CD4-positive, alpha-beta T cell treated with Interleukin-12 subunit alpha and Interleukin-12 subunit beta, for 1 hour (primary cell): ENCODE data around the gene CXCR4.
"Not testable (repeated sequence)": the region's sequence is repeated elsewhere in the genome, so short reads cannot be mapped to it uniquely, and the experiment has no call there.

ENCODE experiments used
- DNase-seq: peaks from one replicate; pipeline ENCODE4 v3.0.0-alpha.2; 2020

CXCR4 gene

DNA sequence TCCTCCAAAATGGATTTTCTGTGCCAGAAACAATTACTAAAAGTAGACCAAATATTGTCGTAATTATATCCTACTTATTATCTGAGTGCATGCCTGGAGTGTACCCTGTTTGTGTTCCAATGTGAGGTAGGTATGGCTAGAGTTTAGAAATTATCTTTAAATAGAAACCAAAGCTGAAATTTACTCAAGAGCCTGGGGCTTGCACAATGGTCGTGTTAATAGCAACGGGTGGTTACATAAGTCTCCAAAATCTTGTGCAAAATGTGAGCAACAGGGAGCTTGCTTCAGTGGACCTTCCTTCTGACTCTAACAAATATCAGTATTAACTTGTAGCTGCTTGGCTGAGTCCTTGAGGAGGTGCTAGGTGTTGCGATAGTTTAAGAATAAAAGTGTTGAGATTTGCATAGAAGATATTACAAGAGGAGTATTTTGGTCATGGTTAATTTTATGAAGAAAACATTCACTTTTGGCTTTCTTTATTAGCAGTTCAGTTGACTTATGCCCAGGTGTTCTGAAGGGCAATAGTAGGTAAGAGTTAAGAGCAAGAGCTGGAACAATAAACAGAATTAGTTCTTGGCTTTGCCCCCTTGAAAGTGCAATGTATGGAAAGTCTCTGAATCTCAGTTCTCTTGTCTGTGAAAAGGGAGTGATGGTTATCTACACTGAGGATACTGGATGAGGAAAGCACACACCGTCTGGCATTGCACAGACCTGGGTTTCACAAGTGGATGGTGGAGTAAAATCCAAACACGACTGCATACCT is 4.6 kb downstream of the CXCR4 start:
- no peak for DNase-seq

DNA sequence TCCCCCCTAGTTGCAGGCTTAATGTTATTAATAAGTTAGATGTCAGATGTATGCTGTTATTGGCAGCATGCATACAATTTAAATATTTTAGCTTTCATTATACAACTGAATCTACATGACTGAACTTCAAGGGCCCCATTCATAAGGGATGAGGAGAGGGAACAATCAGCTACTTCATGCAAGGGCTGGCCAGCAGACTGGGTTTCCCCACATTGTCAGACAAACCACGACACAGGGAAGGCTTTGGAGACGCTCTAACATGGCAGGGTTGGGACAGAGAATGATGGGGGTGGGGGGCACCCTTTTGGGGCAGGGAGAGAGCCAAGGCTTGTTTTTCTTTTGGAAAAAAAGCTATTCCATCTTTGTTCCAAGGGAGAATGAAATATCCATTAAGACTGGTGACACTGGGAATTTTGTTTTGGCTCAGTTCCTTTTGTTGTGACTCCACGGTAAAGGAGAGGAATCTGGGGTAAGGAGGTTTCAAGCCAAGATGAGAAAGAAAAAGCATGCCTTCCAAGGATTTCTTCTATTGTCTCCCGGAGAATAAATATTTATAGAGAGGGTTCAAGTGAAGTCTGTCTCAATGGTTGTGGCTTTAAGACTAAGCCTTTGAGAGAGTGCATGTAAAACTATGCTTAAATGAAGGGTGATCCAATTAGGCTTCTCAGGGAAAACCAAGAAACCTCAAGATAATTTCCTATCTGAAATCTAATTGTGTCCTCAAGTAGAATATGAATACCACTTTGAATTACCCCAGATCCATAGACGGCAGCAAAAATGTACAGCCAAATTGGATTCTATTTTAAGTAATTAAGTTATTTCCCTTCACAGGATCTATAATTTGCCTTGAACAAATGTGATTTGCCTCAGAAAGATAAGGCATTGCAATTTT is 5.4 kb downstream of the CXCR4 start:
- DNase-seq: no peak

DNA sequence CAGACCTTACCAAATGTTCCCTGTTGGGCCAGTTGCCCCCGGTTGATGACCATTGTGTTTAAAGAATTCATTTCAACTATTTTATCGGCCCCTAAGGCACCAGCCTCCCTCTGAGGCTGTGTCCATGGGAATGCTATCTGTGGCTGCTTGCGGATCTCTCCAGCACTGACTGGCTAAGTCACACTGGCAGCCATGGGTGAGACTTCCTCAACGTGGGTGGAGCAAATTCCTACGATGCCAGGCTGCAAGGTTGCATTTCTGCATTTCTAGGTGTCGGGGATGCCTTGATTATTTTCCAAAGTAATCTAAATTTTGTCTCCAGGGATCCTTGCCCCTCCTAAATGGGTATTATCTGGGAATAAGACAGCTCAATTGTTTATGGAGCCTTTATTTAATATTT is 6.2 kb downstream of the CXCR4 start:
- no peak for DNase-seq

GRCh38 chr2:136110526-136110925 is 7.4 kb downstream of the CXCR4 start:
- DNase-seq: no peak

GRCh38 chr2:136108463-136108862 is 9.5 kb downstream of the CXCR4 start:
- DNase-seq: no peak

DNA sequence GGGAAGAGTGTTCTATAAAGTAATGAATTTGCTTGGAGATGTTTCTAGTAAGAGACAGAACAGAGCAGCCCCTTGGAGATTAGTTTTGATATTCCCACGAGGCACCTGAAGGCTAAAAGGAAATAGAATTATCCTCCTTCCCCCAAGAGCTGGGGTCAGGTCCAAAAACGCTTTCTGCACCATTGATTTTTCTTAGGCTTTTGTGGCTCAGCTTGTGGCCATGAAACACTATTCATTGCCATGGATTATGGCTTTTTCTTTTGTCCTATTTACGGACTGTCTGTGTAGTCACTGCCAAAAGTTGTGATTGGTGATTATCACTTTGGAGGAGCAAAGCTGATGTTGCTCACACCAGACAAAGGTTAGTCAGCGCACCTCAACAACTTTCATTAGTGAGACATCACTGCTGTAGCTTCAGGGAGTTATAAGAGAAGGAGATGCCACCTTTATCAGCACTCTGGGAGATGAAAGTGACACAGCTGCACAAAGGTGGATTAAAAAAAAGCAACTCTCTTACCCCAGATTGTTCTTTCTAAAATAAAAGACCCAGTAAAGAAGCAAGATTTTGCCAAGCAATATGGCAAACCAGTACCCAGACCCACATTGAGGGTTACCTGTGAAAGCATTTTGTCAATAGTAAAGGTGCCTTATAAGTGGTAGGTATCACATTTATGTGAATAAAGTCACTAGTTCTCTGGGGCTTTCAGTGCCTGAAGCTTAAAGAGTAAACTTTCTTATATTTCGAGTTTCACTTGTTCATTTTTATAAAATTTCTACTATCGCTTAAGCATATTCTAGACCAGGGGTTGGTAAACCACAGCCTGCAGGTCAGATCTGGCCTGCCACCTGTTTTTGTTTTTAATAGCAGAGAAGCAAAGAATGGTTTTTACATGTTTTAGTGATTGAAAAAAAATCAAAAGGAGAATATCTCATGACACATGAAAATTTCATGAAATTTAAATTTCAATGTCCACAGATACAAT is 10.6 kb downstream of the CXCR4 start:
- DNase-seq: no peak

GRCh38 chr2:136106505-136106904 is 11.4 kb downstream of the CXCR4 start:
- no peak for DNase-seq

DNA sequence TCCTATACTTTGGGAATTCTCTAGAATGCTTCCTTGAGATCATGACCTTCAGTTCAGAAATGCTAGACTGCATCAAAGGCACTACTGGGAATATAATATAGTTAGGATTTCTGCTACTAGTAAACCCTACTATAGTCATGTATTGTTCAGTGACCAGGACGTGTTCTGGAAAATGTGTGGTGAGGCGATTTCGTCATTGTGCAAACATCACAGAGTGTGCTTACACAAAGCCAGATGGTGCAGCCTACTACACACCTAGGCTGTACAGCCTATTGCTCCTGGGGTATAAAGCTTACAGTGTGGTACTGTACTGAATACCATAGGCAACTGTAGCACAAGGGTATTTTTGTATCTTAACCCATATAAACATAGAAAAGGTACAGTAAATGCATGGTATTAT is 13.0 kb downstream of the CXCR4 start:
- no peak for DNase-seq

- DNase-seq: no peak
Measured at GRCh38 chr2:136101042-136101441, 16.9 kb downstream of the CXCR4 start.

- no peak for DNase-seq
Measured at GRCh38 chr2:136098441-136098840, 19.5 kb downstream of the CXCR4 start.

GRCh38 chr2:136093583-136093982 is 24.4 kb downstream of the CXCR4 start:
- DNase-seq: no peak

GRCh38 chr2:136091899-136092298 is 26.1 kb downstream of the CXCR4 start:
- DNase-seq: no peak

DNA sequence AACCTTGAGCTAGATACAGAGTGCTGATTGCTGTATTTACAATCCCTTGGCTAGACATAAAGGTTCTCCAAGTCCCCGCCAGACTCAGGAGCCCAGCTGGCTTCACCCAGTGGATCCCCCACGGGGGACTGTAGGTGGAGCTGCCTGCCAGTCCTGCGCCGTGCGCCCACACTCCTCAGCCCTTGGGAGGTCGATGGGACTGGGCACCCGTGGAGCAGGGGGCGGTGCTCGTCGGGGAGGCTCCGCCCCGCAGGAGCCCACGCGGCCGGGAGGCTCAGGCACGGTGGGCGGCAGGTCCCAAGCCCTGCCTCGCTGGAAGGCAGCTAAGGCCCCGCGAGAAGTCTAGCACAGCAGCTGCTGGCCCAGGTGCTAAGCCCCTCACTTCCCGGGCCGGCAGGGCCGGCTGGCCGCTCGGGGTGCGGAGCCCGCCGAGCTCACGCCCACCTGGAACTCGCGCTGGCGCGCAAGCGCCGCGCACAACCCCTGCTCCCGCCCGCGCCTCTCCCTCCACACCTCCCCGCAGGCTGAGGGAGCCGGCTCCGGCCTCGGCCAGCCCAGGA is 30.0 kb downstream of the CXCR4 start:
- not testable (repeated sequence) for DNase-seq

GRCh38 chr2:136086253-136087016 is 31.5 kb downstream of the CXCR4 start:
- no peak for DNase-seq

DNA sequence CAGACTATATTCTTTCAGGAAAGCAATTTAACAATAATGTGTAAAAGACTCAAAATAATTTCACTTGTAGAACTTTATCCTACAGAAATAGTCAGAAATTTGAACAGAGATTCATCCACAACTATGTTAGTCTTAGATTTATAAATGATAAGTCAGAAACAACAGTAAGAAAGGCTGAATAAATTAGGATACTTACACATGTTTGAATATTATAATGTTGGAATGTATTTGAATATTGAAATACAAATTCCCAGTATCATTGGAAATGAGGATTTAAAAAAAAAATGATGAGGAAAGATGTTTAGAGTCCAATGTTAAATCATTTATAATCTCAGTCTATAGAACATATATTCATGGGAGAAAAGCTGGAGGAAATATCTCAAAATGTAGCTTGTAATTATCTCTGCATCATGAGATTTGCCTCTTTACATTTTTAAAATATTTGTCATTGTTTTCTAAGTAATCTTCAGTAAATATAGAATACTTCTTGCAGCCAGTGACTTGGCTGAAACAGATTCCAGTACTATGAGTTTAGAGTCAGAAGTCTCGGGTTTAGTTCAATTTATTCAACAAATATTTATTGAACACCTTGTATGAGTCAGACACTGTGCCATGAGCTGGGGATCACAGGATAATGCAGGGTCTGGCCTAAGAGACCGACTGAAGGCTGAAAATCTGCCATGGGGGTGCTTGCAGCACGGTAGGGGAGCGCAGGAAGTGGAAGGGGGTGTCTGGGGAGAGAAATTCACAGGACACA is 32.3 kb downstream of the CXCR4 start:
- no peak for DNase-seq

GRCh38 chr2:136081582-136082210 is 36.3 kb downstream of the CXCR4 start:
- DNase-seq: no peak

DNA sequence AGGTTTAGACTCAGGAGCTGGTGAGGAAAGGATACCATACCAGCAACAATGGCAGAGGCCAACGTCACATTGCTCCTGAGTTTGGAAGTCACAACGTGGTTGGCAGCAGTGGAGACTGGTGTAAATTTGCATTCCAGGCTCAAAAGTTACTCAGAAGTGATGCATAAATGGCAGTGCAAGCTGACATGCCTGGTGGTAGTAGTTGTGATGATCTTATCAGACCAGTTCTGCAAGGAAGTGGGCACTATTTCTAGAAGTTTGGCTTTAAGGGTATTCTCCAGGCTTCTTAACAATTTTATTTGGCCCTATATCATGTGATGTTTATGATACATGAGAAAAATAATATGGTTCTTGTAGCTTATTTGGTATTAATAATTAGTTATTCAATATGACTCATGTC is 37.8 kb downstream of the CXCR4 start:
- no peak for DNase-seq

GRCh38 chr2:136077107-136077506 is 40.8 kb downstream of the CXCR4 start:
- DNase-seq: no peak

DNA sequence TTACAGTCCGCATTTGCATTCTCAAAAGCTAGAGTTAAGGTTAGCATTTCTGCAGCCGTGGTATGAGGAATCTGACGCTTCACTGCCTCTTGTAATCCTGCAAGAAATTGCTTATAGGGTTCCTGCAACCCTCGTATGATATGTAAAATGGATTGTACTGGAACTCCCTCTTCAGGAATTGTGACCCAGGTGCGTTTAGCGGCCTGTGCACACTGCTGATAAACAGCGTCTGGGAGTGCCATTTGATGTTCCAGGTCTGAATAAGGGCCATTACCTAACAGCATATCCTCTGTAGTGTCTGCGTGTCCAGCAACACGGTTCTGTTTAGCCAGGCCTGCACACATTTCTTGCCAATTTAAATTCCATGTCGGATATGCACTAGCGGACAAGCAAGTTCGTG is 42.5 kb downstream of the CXCR4 start:
- DNase-seq: no peak

- DNase-seq: no peak
Measured at GRCh38 chr2:136072621-136073020, 45.3 kb downstream of the CXCR4 start.

DNA sequence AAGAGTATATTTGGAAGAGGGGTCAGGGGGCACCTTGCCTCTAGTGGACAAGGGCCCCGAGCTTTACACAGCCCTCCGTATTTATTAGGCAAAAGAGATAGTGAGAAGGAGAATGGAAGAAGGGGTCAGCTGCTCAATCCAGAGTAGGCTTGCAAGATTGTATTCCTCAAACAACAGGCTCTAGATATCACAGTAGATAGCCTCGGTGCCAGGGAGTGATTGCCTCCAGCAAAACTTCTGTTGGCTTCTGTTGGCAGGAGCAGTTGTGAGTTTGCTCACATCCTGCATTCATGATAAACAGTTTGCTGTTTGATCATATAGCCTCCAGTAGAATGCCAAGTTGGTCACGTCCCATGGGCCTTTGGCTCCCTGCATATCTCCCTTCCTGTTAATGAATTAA is 46.1 kb downstream of the CXCR4 start:
- not testable (repeated sequence) for DNase-seq
